Endothelial cell of umbilical vein (primary cell): ENCODE results near the gene JAKMIP1. TPM values are rescaled to one million over a fixed set of nuclear protein-coding genes. Genes with fewer than 3 reads are reported as not detected.
"Not testable (repeated sequence)": the region's sequence is repeated elsewhere in the genome, so short reads cannot be mapped to it uniquely, and the experiment has no call there.

Experiments
- BruUV-seq: library from RNA; stranded (reverse); fragments of 400-500 nt; replicated peaks from 2 replicates; lab custom pipeline; 2021; lab: Mats Ljungman, UMichigan
- CTCF ChIA-PET: fragments of 300-600, 350-600 bp; sonication (Branson Sonifier 250); formaldehyde crosslinking; loops from one replicate; lab custom pipeline; 2021; ENCODE audit warnings: antibody characterized with exemption, inconsistent platforms; lab: Charles Lee
- POLR2A ChIA-PET: fragments of 300-600, 350-600 bp; sonication (Branson Sonifier 250); formaldehyde crosslinking; loops from one replicate; lab custom pipeline; 2021; ENCODE audit warnings: antibody characterized with exemption, inconsistent platforms; lab: Charles Lee
- DNase-seq: peaks from one replicate; pipeline ENCODE4 v3.0.0-alpha.2; 2011; ENCODE audit warnings: low read depth, low spot score
- FAIRE-seq: peaks from 2 replicates; lab custom pipeline; 2011; peaks lifted over from hg19 to GRCh38; lab: Jason Lieb, UNC
- H2AFZ ChIP-seq: 2 replicates; pipeline ENCODE4 v1.6.0; 2012; ENCODE audit warnings: low read depth, low read length, control low read depth, inconsistent platforms
- H3K27ac ChIP-seq: 2 replicates; pipeline ENCODE4 v1.5.1; 2011; ENCODE audit warnings: low read depth, mild to moderate bottlenecking, control low read depth, low read length, moderate library complexity; ENCODE audit not compliant: insufficient read depth
- H3K27me3 ChIP-seq, 2 experiments: 2 replicates each; pipeline versions ENCODE4 v1.6.0 to v1.6.1; 2011; ENCODE audit warnings: low read length in 2 of 2, mixed read lengths in 1 of 2; ENCODE audit not compliant: control insufficient read depth in 2 of 2, insufficient read depth in 2 of 2
- H3K36me3 ChIP-seq, 2 experiments: 2 replicates in 1 of 2; 3 replicates in 1 of 2; pipeline ENCODE4 v1.5.1; 2011; ENCODE audit warnings: low read length in 2 of 2, mild to moderate bottlenecking in 1 of 2, moderate library complexity in 1 of 2; ENCODE audit not compliant: control insufficient read depth in 2 of 2, insufficient read depth in 2 of 2; ENCODE audit errors: extremely low read depth in 1 of 2
- H3K4me1 ChIP-seq: 3 replicates; pipeline ENCODE4 v1.5.1; 2011; ENCODE audit warnings: mild to moderate bottlenecking, low read length; ENCODE audit not compliant: control insufficient read depth, insufficient read depth; ENCODE audit errors: extremely low read depth
- H3K4me2 ChIP-seq: 2 replicates; pipeline ENCODE4 v1.6.1; 2011; ENCODE audit warnings: low read length, control low read depth, mixed read lengths; ENCODE audit not compliant: insufficient read depth
- H3K4me3 ChIP-seq, 3 experiments: fragments of 200-600 bp in 1 of 3; sonication (generic), shearing (Covaris generic) in 1 of 3; replicated peaks in 1 of 3; 2 replicates each; pipeline ENCODE4 v1.5.1; 2011 to 2016; ENCODE audit warnings: control low read depth in 3 of 3, low read length in 3 of 3, mild to moderate bottlenecking in 2 of 3, inconsistent platforms in 1 of 3, low read depth in 1 of 3, moderate library complexity in 1 of 3; ENCODE audit not compliant: insufficient read depth in 1 of 3
- H3K79me2 ChIP-seq: 2 replicates; pipeline ENCODE4 v1.6.0; 2012; ENCODE audit warnings: low read length, inconsistent platforms; ENCODE audit not compliant: control insufficient read depth, insufficient read depth
- H3K9ac ChIP-seq: replicated peaks from 2 replicates; pipeline ENCODE3; 2011; ENCODE audit warnings: low read length, control low read depth; ENCODE audit not compliant: insufficient read depth; ENCODE audit errors: extremely low read depth
- H3K9me1 ChIP-seq: replicated peaks from 3 replicates; pipeline ENCODE4 v1.6.0; 2011; ENCODE audit warnings: mild to moderate bottlenecking, low read length; ENCODE audit not compliant: control insufficient read depth, insufficient read depth; ENCODE audit errors: extremely low read depth
- H3K9me3 ChIP-seq: replicated peaks from 2 replicates; pipeline ENCODE4 v1.5.1; 2012; ENCODE audit warnings: low read length, inconsistent platforms; ENCODE audit not compliant: control insufficient read depth, insufficient read depth
- H4K20me1 ChIP-seq: replicated peaks from 2 replicates; pipeline ENCODE3; 2011; ENCODE audit warnings: mild to moderate bottlenecking, low read length; ENCODE audit not compliant: control insufficient read depth, insufficient read depth; ENCODE audit errors: extremely low read depth
- CTCF ChIP-seq, 2 donors: IDR thresholded peaks; 1 replicate in 1 of 2; 2 replicates in 1 of 2; pipeline ENCODE4 v1.5.1; 2011; ENCODE audit warnings: low read length in 2 of 2, mild to moderate bottlenecking in 2 of 2, moderate library complexity in 2 of 2, control low read depth in 1 of 2, inconsistent platforms in 1 of 2, low read depth in 1 of 2; ENCODE audit not compliant: insufficient read depth in 1 of 2; ENCODE audit errors: extremely low read depth in 1 of 2
- EZH2 ChIP-seq: IDR thresholded peaks from 2 replicates; pipeline ENCODE4 v1.6.1; 2012; ENCODE audit warnings: borderline replicate concordance, low read depth, mild to moderate bottlenecking, moderate library complexity, low read length, inconsistent platforms; ENCODE audit not compliant: severe bottlenecking
- FOS ChIP-seq: IDR thresholded peaks from 2 replicates; pipeline ENCODE4 v1.6.1; 2011; ENCODE audit warnings: mild to moderate bottlenecking, low read length, moderate library complexity, borderline replicate concordance; ENCODE audit not compliant: insufficient read depth
- GATA2 ChIP-seq: IDR thresholded peaks from 2 replicates; pipeline ENCODE4 v1.7.0; 2011; ENCODE audit warnings: low read depth, mild to moderate bottlenecking, moderate library complexity, mixed read lengths, low read length; ENCODE audit not compliant: insufficient read length, insufficient read depth
- JUN ChIP-seq: IDR thresholded peaks from 2 replicates; pipeline ENCODE4 v1.6.1; 2011; ENCODE audit warnings: borderline replicate concordance, low read depth; ENCODE audit not compliant: insufficient read length, insufficient read depth
- MYC ChIP-seq: IDR thresholded peaks from one replicate; pipeline ENCODE4 v1.6.1; 2011; ENCODE audit warnings: mild to moderate bottlenecking, low read depth, low read length
- POLR2A ChIP-seq: IDR thresholded peaks from 2 replicates; pipeline ENCODE4 v1.6.1; 2012; ENCODE audit warnings: low read depth, mild to moderate bottlenecking, control low read depth, low read length
- POLR2AphosphoS5 ChIP-seq: IDR thresholded peaks from 2 replicates; pipeline ENCODE4 v1.6.1; 2012; ENCODE audit warnings: low read depth, mild to moderate bottlenecking, control low read depth, low read length, moderate library complexity; ENCODE audit not compliant: insufficient read depth
- dilution Hi-C: fragments of 300-500 bp; cut with MboI; formaldehyde crosslinking; loops from one replicate; pipeline ENCODE4 v1.15.0; 2019; ENCODE audit warnings: low sequenced_read_pairs; ENCODE audit not compliant: extremely low pct_ligation_motif_present
- intact Hi-C: fragments of 100-400 bp; cut with micrococcal nuclease; formaldehyde crosslinking; loops from one replicate; pipeline ENCODE4 v1.10.0; 2022
- polyA plus RNA-seq, 4 experiments: library from polyadenylated mRNA; depleted of rRNA in 3 of 4; stranded (reverse) in 3 of 4; unstranded in 1 of 4; fragments of >200 nt; gene quantifications; 2 replicates each; pipeline versions ENCODE4 v1.2.1 to v1.2.3, GENCODE V29; 2011 to 2012; ENCODE audit warnings: missing spikeins in 1 of 4
- total RNA-seq: library from RNA; stranded (reverse); gene quantifications from 2 replicates; pipeline ENCODE4 v1.2.3, GENCODE V29; 2021
- TF ChIP-seq, protein P1 (sequence below): IDR thresholded peaks from 2 replicates; pipeline ENCODE4 v1.6.1; 2011; ENCODE audit not compliant: insufficient read depth, insufficient read length

The JAKMIP1 gene
- total and polyA plus RNA-seq, 2 donors (not counting 3 experiments of a cell fraction or from before 2014, with no cell fraction given) = not detected

- CTCF ChIA-PET = no interaction called here
- no TSS peak for BruUV-seq
- DNase-seq (no peak), FAIRE-seq (no peak)
- H3K9me1 ChIP-seq = no peaks in the 10 kb centered on the region
- intact Hi-C loops = no loop called here
- no peak overlapping the region for H3K9ac ChIP-seq
- H3K4me2 ChIP-seq = no peak overlapping the region
- POLR2A ChIA-PET = no interaction called here
- no peaks in the 10 kb centered on the region for H3K27me3 ChIP-seq
- no peak overlapping the region for H2AFZ ChIP-seq
- no peaks in the 10 kb centered on the region for H4K20me1 ChIP-seq
- H3K36me3 ChIP-seq = no peaks in the 10 kb centered on the region
- dilution Hi-C loops = no loop called here
- no peak overlapping the region for H3K27ac ChIP-seq
- H3K4me1 ChIP-seq = no peaks in the 10 kb centered on the region
- TF ChIP-seq EZH2 = no peak
- no peak for TF ChIP-seq JUN
- TF ChIP-seq MYC = no peak
- TF ChIP-seq POLR2A = no peak
- TF ChIP-seq, protein P1, sequence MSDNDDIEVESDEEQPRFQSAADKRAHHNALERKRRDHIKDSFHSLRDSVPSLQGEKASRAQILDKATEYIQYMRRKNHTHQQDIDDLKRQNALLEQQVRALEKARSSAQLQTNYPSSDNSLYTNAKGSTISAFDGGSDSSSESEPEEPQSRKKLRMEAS = no peak
- TF ChIP-seq FOS = no peak
- TF ChIP-seq CTCF (IDR thresholded peaks at IDR 0.05; ENCODE audit: extremely low read depth in 1 of 2, insufficient read depth in 1 of 2, low read depth in 1 of 2, low read length in 2 of 2) = no peak
- no peak for TF ChIP-seq POLR2AphosphoS5
- no peak for TF ChIP-seq GATA2
- H3K9me3 ChIP-seq = no peaks in the 10 kb centered on the region
- no peak overlapping the region for H3K4me3 ChIP-seq
- H3K79me2 ChIP-seq = no peaks in the 10 kb centered on the region
These were observed 58.8 kb downstream of the JAKMIP1 start for GRCh38 chr4:6141554-6141953.

DNA sequence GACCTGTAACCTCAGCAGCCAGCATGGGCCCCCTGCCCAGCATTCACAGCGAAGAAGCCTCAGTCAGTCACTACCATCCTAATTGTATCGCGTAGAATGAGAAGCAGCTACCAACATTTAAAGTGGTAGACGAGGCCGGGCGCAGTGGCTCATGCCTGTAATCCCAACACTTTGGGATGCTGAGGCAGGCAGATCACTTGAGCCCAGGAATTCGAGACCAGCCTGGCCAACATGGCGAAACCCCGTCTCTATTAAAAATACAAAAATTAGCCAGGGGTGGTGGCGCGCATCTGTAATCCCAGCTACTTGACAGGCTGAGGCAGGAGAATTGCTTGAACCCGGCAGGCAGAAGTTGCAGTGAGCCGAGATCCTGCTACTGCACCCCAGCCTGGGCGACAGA lies 59.3 kb downstream of the JAKMIP1 start:
- BruUV-seq, H3K4me1 ChIP-seq, H3K36me3 ChIP-seq, H2AFZ ChIP-seq, H3K4me3 ChIP-seq, H3K79me2 ChIP-seq, intact Hi-C loops, H3K9me3 ChIP-seq, dilution Hi-C loops, H3K27ac ChIP-seq, H3K4me2 ChIP-seq, POLR2A ChIA-PET, CTCF ChIA-PET, DNase-seq, FAIRE-seq, H4K20me1 ChIP-seq, H3K27me3 ChIP-seq, H3K9ac ChIP-seq, H3K9me1 ChIP-seq: not testable (repeated sequence)
